GM19324 (cell line): ENCODE results near the gene GRM4.

ENCODE experiments used
- ATAC-seq: cut with Tn5 transposase; IDR thresholded peaks from one replicate; pipeline ENCODE4 v1.9.1; 2021; ENCODE audit warnings: mild to moderate bottlenecking, moderate library complexity; ENCODE audit not compliant: unreplicated experiment, low FRiP score

Gene GRM4

GRCh38 chr6:34143884-34144580 is 1.9 kb downstream of the GRM4 start:
- no peak for ATAC-seq

- no peak for ATAC-seq
Measured at GRCh38 chr6:34143196-34143883, 2.5 kb downstream of the GRM4 start.

- ATAC-seq = no peak
Measured at GRCh38 chr6:34142061-34142998, 3.6 kb downstream of the GRM4 start.

GRCh38 chr6:34140075-34140474 is 5.8 kb downstream of the GRM4 start:
- no peak for ATAC-seq

GRCh38 chr6:34138914-34139510 is 6.9 kb downstream of the GRM4 start:
- ATAC-seq = no peak

- ATAC-seq = no peak
Measured at GRCh38 chr6:34138191-34138590, 7.7 kb downstream of the GRM4 start.

- no peak for ATAC-seq
Measured at GRCh38 chr6:34135541-34135940, 10.3 kb downstream of the GRM4 start.

- ATAC-seq = no peak
Measured at GRCh38 chr6:34132486-34133185, 13.3 kb downstream of the GRM4 start.

- ATAC-seq = no peak
Measured at GRCh38 chr6:34131326-34132290, 14.3 kb downstream of the GRM4 start.

- ATAC-seq = no peak
Measured at GRCh38 chr6:34130862-34131261, 15.0 kb downstream of the GRM4 start.

- no peak for ATAC-seq
Measured at GRCh38 chr6:34129753-34130152, 16.1 kb downstream of the GRM4 start.

- no peak for ATAC-seq
Measured at GRCh38 chr6:34128045-34128444, 17.8 kb downstream of the GRM4 start.

- ATAC-seq = no peak
Measured at GRCh38 chr6:34126419-34126818, 19.5 kb downstream of the GRM4 start.

GRCh38 chr6:34125939-34126338 is 19.9 kb downstream of the GRM4 start:
- no peak for ATAC-seq

GRCh38 chr6:34120953-34121675 is 24.8 kb downstream of the GRM4 start:
- ATAC-seq = no peak

GRCh38 chr6:34115915-34116314 is 30.0 kb downstream of the GRM4 start:
- no peak for ATAC-seq

- no peak for ATAC-seq
Measured at GRCh38 chr6:34115403-34115795, 30.5 kb downstream of the GRM4 start.

GRCh38 chr6:34114695-34115402 is 31.0 kb downstream of the GRM4 start:
- no peak for ATAC-seq
